BE2C (cell line): ENCODE results near the gene DAZAP2. TPM values are rescaled to one million over a fixed set of nuclear protein-coding genes. Genes with fewer than 3 reads are reported as not detected.

Experiments
- DNase-seq: peaks from one replicate; pipeline ENCODE4 v3.0.0-alpha.2; 2020
- H3K27me3 ChIP-seq: fragments of 250-450 bp; sonication (Bioruptor Pico); 2 replicates; pipeline ENCODE4 v1.5.1; 2020; ENCODE audit warnings: mild to moderate bottlenecking
- H3K36me3 ChIP-seq: fragments of 250-450 bp; sonication (Bioruptor Pico); 2 replicates; pipeline ENCODE4 v1.5.1; 2020; ENCODE audit warnings: mild to moderate bottlenecking
- H3K4me1 ChIP-seq: fragments of 250-450 bp; sonication (Bioruptor Pico); 2 replicates; pipeline ENCODE4 v1.5.1; 2020
- H3K4me3 ChIP-seq: 2 replicates; pipeline ENCODE4 v1.5.1; 2011; ENCODE audit warnings: low read depth, low read length
- H3K9me3 ChIP-seq: fragments of 250-450 bp; sonication (Bioruptor Pico); 2 replicates; pipeline ENCODE4 v1.5.1; 2020
- CTCF ChIP-seq: IDR thresholded peaks from 2 replicates; pipeline ENCODE4 v1.5.1; 2012; ENCODE audit warnings: mild to moderate bottlenecking, low read depth, low read length
- polyA plus RNA-seq: library from polyadenylated mRNA; unstranded; fragments of >200 nt; gene quantifications from one replicate; pipeline ENCODE4 v1.2.1, GENCODE V29; 2012; ENCODE audit warnings: low read depth, missing spikeins; ENCODE audit not compliant: insufficient read length, insufficient read depth

Gene DAZAP2
- polyA plus RNA-seq, result 320 TPM

GRCh38 chr12:51238510-51239334 lies at the start of gene DAZAP2:
DAZAP2 (plus strand) TSS chr12:51238826; CDS start chr12:51238908, 82 bp downstream.
- no peaks in the 10 kb centered on the region for H3K27me3 ChIP-seq
- H3K4me3 ChIP-seq, result peak within 1 kb of the TSS; percentile 100
- peak; percentile 98 for DNase-seq
- H3K36me3 ChIP-seq, result peaks cover 21% of the 10 kb centered on the region
- TF ChIP-seq CTCF, result peak; percentile 33; the same call in 1 of the 2 replicates
- no peaks in the 10 kb centered on the region for H3K9me3 ChIP-seq
- H3K4me1 ChIP-seq, result peaks cover 3% of the 10 kb centered on the region

DNA sequence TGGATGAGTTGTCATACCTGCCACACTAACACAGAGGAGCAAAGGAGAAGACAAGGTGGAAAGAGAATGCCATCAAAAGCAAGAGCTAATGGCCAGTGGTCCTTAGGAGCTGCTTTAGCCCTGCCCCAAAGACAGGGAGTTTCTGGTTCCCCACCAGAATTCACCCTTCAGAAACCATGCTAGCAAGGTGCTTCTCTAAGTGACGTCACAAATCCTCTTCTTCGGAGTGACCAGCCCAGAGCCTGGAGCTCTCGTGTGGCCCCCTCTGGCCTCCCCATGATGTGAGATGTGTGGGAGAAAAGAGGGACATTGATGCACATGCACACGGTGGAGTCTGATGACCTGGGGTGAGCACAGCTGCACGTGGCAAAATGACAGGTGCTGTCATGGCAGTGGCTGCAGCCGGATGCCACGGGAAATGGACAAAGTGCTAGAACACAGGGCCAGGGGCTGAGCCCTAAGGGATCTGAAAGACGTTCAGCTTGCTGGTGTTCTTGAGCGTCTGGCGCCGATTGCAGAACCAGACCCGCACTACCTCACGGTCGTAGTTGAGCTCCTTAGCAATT lies 48.8 kb upstream of the DAZAP2 start:
- no peak for TF ChIP-seq CTCF
- Histone ChIP-seq H3K4me1 (no peaks in the 10 kb centered on the region), H3K9me3 (no peaks in the 10 kb centered on the region), H3K27me3 (no peaks in the 10 kb centered on the region), H3K4me3 (no peak overlapping the region), H3K36me3 (no peaks in the 10 kb centered on the region; the same call in 1 of the 2 replicates)
- no peak for DNase-seq

DNA sequence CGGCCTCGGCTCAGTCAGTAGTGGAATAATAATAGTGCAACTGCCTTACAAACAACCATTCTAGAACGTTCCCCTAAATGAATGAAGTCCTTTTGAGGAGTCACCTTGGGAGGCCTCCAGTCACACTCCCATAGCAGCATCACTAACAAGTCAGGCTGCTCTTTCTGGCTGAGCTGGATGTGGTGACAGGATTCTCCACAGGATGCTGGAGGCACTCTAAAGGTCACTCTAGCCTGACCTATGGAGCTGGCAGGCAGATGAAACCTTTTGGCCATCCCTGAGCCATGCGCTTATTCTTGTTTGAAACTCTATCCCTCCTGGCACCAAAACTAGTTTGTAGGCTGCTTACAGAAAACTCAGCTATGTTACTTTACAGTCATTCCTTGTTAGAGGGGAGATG lies 47.8 kb upstream of the DAZAP2 start:
- no peak for TF ChIP-seq CTCF
- no peaks in the 10 kb centered on the region for H3K9me3 ChIP-seq
- no peaks in the 10 kb centered on the region for H3K27me3 ChIP-seq
- no peak overlapping the region for H3K4me3 ChIP-seq
- no peaks in the 10 kb centered on the region; the same call in 1 of the 2 replicates for H3K36me3 ChIP-seq
- no peak for DNase-seq
- H3K4me1 ChIP-seq, result no peaks in the 10 kb centered on the region

- H3K4me3 ChIP-seq, result no peak overlapping the region
- H3K36me3 ChIP-seq, result no peaks in the 10 kb centered on the region; the same call in 1 of the 2 replicates
- no peaks in the 10 kb centered on the region for H3K27me3 ChIP-seq
- no peaks in the 10 kb centered on the region for H3K4me1 ChIP-seq
- no peak for DNase-seq
- no peak for TF ChIP-seq CTCF
- H3K9me3 ChIP-seq, result no peaks in the 10 kb centered on the region
These were observed 46.9 kb upstream of the DAZAP2 start for GRCh38 chr12:51191516-51192283.

- H3K27me3 ChIP-seq, result no peaks in the 10 kb centered on the region
- no peak for TF ChIP-seq CTCF
- H3K4me1 ChIP-seq, result no peaks in the 10 kb centered on the region
- H3K4me3 ChIP-seq, result no peak overlapping the region
- no peak for DNase-seq
- no peaks in the 10 kb centered on the region for H3K9me3 ChIP-seq
- no peaks in the 10 kb centered on the region; the same call in 1 of the 2 replicates for H3K36me3 ChIP-seq
These were observed 46.3 kb upstream of the DAZAP2 start for GRCh38 chr12:51192284-51192671.
